Stimulated activated CD8-positive, alpha-beta memory T cell treated with anti-CD3 and anti-CD28 coated beads, Interleukin-4, amount 100 ng/mL, for 24 hours (primary cell): Measurements from ENCODE around the gene KRT15.

Source experiments
- DNase-seq: peaks from one replicate; pipeline ENCODE4 v3.0.0-alpha.2; 2020; ENCODE audit warnings: low read depth

The KRT15 gene

GRCh38 chr17:41480136-41480535, 38.6 kb downstream of the KRT15 start:
- no peak for DNase-seq

- DNase-seq: no peak
Observed at GRCh38 chr17:41478237-41478636, 40.5 kb downstream of the KRT15 start.

- DNase-seq: no peak
Observed at GRCh38 chr17:41476866-41477815, 41.5 kb downstream of the KRT15 start.

- DNase-seq: no peak
Observed at GRCh38 chr17:41475421-41475820, 43.3 kb downstream of the KRT15 start.

- DNase-seq: no peak
Observed at GRCh38 chr17:41474863-41475262, 43.8 kb downstream of the KRT15 start.

GRCh38 chr17:41468346-41468745, 50.3 kb downstream of the KRT15 start:
- DNase-seq: no peak

- DNase-seq: no peak
Observed at GRCh38 chr17:41467561-41467960, 51.1 kb downstream of the KRT15 start.

GRCh38 chr17:41466988-41467387, 51.7 kb downstream of the KRT15 start, which contains the start of gene KRT32:
Gene KRT32 (minus strand): TSS chr17:41467386. CDS start chr17:41467325, 61 bp downstream.
- no peak for DNase-seq

GRCh38 chr17:41464682-41465081, 54.0 kb downstream of the KRT15 start:
- DNase-seq: no peak

GRCh38 chr17:41464173-41464572, 54.5 kb downstream of the KRT15 start:
- no peak for DNase-seq

- DNase-seq: no peak
Observed at GRCh38 chr17:41463746-41464145, 54.9 kb downstream of the KRT15 start.
